H9 (cell line): Measurements from ENCODE around the gene ZMYND11. TPM values are rescaled to one million over a fixed set of nuclear protein-coding genes. Genes with fewer than 3 reads are reported as not detected.

Experiments
- DNase-seq: peaks from one replicate; pipeline ENCODE4 v3.0.0-alpha.2; 2017
- H2AFZ ChIP-seq: one replicate; pipeline ENCODE4 v1.6.1; 2013; ENCODE audit warnings: mild to moderate bottlenecking, low read length, control low read depth, moderate library complexity
- H2AK5ac ChIP-seq: 2 replicates; pipeline ENCODE4 v1.6.1; 2013; ENCODE audit warnings: low read length, control low read depth, mixed read lengths; ENCODE audit not compliant: insufficient read length
- H2BK120ac ChIP-seq: one replicate; pipeline ENCODE4 v1.6.1; 2013; ENCODE audit warnings: low read depth, mild to moderate bottlenecking, low read length, control low read depth, inconsistent platforms; ENCODE audit not compliant: poor library complexity, severe bottlenecking
- H2BK12ac ChIP-seq: 2 replicates; pipeline ENCODE4 v1.6.1; 2013; ENCODE audit warnings: low read length, control low read depth, mixed read lengths, low read depth; ENCODE audit not compliant: insufficient read length
- H2BK15ac ChIP-seq: 2 replicates; pipeline ENCODE4 v1.6.1; 2013; ENCODE audit warnings: low read depth, low read length, control low read depth
- H2BK20ac ChIP-seq: one replicate; pipeline ENCODE4 v1.6.1; 2013; ENCODE audit warnings: low read depth, mild to moderate bottlenecking, low read length, control low read depth, inconsistent platforms; ENCODE audit not compliant: poor library complexity, severe bottlenecking
- H2BK5ac ChIP-seq: 2 replicates; pipeline ENCODE4 v1.6.1; 2013; ENCODE audit warnings: low read length, control low read depth, mixed read lengths; ENCODE audit not compliant: insufficient read length
- H3K14ac ChIP-seq: 2 replicates; pipeline ENCODE4 v1.6.1; 2013; ENCODE audit warnings: low read length, control low read depth; ENCODE audit not compliant: insufficient read depth
- H3K18ac ChIP-seq: 2 replicates; pipeline ENCODE4 v1.6.1; 2013; ENCODE audit warnings: low read depth, mild to moderate bottlenecking, mixed read lengths, low read length, control low read depth; ENCODE audit not compliant: insufficient read length
- H3K23ac ChIP-seq: 2 replicates; pipeline ENCODE4 v1.6.1; 2013; ENCODE audit warnings: low read length, control low read depth, mixed read lengths, low read depth; ENCODE audit not compliant: insufficient read length
- H3K23me2 ChIP-seq: 2 replicates; pipeline ENCODE4 v1.6.1; 2013; ENCODE audit warnings: low read depth, mild to moderate bottlenecking, mixed read lengths, low read length, control low read depth; ENCODE audit not compliant: insufficient read length, poor library complexity, severe bottlenecking
- H3K27ac ChIP-seq: 2 replicates; pipeline ENCODE4 v1.5.1; 2013; ENCODE audit warnings: low read length, control low read depth, mixed read lengths, low read depth; ENCODE audit not compliant: insufficient read length
- H3K27me3 ChIP-seq: 2 replicates; pipeline ENCODE4 v1.6.1; 2013; ENCODE audit warnings: low read length, control low read depth, inconsistent platforms; ENCODE audit not compliant: insufficient read depth
- H3K4ac ChIP-seq: 2 replicates; pipeline ENCODE4 v1.6.1; 2013; ENCODE audit warnings: low read depth, mild to moderate bottlenecking, control low read depth, inconsistent platforms, low read length, moderate library complexity
- H3K4me1 ChIP-seq: 2 replicates; pipeline ENCODE4 v1.6.1; 2013; ENCODE audit warnings: low read length, control low read depth, inconsistent platforms; ENCODE audit not compliant: insufficient read depth
- H3K4me2 ChIP-seq: 2 replicates; pipeline ENCODE4 v1.6.1; 2013; ENCODE audit warnings: low read length, control low read depth, mixed read lengths; ENCODE audit not compliant: insufficient read length, insufficient read depth
- H3K56ac ChIP-seq: 2 replicates; pipeline ENCODE4 v1.6.1; 2013; ENCODE audit warnings: low read depth, mild to moderate bottlenecking, mixed read lengths, low read length, control low read depth; ENCODE audit not compliant: insufficient read length
- H3K79me1 ChIP-seq: 2 replicates; pipeline ENCODE4 v1.6.1; 2013; ENCODE audit warnings: low read depth, mild to moderate bottlenecking, moderate library complexity, low read length, control low read depth, inconsistent platforms; ENCODE audit not compliant: insufficient read depth, poor library complexity, severe bottlenecking
- H3K79me2 ChIP-seq: 2 replicates; pipeline ENCODE4 v1.6.1; 2013; ENCODE audit warnings: low read length, control low read depth, inconsistent platforms; ENCODE audit not compliant: insufficient read depth
- H3K9ac ChIP-seq: 2 replicates; pipeline ENCODE4 v1.6.1; 2013; ENCODE audit warnings: low read length, control low read depth, mixed read lengths; ENCODE audit not compliant: insufficient read length; ENCODE audit errors: extremely low read depth
- H3K9me3 ChIP-seq: one replicate; pipeline ENCODE4 v1.6.1; 2013; ENCODE audit warnings: low read depth, low read length, inconsistent platforms; ENCODE audit not compliant: control insufficient read depth
- H3T11ph ChIP-seq: one replicate; pipeline ENCODE4 v1.6.1; 2013; ENCODE audit warnings: mild to moderate bottlenecking, low read length, control low read depth, inconsistent platforms
- H4K20me1 ChIP-seq: one replicate; pipeline ENCODE4 v1.6.1; 2013; ENCODE audit not compliant: control insufficient read depth, insufficient read length, insufficient read depth
- H4K5ac ChIP-seq: 2 replicates; pipeline ENCODE4 v1.6.1; 2013; ENCODE audit warnings: low read depth, mild to moderate bottlenecking, mixed read lengths, low read length, control low read depth; ENCODE audit not compliant: insufficient read length
- H4K8ac ChIP-seq: replicated peaks from 2 replicates; pipeline ENCODE4 v1.6.1; 2013; ENCODE audit warnings: low read length, control low read depth, mixed read lengths, low read depth; ENCODE audit not compliant: insufficient read length
- H4K91ac ChIP-seq: 2 replicates; pipeline ENCODE4 v1.6.1; 2013; ENCODE audit warnings: low read depth, mild to moderate bottlenecking, moderate library complexity, mixed read lengths, low read length, control low read depth; ENCODE audit not compliant: insufficient read length
- H3K27ac Mint-ChIP-seq, 3 experiments: 2 replicates in 2 of 3; 3 replicates in 1 of 3; pipeline ENCODE4 v1.8.0; 2020 to 2021; ENCODE audit warnings: mixed read lengths in 3 of 3, mild to moderate bottlenecking in 1 of 3, moderate library complexity in 1 of 3
- H3K27me3 Mint-ChIP-seq: 2 replicates; pipeline ENCODE4 v1.8.0; 2021; ENCODE audit warnings: low read depth, mild to moderate bottlenecking, moderate library complexity, mixed read lengths
- H3K36me3 Mint-ChIP-seq, 3 experiments: 2 replicates in 2 of 3; 3 replicates in 1 of 3; pipeline ENCODE4 v1.8.0; 2020 to 2021; ENCODE audit warnings: low read depth in 3 of 3, mixed read lengths in 3 of 3; ENCODE audit not compliant: insufficient read depth in 1 of 3
- H3K4me1 Mint-ChIP-seq, 2 experiments: 2 replicates each; pipeline ENCODE4 v1.8.0; 2020; ENCODE audit warnings: mixed read lengths in 2 of 2
- H3K4me3 Mint-ChIP-seq, 2 experiments: 2 replicates in 1 of 2; 3 replicates in 1 of 2; pipeline ENCODE4 v1.8.0; 2020 to 2021; ENCODE audit warnings: mild to moderate bottlenecking in 2 of 2, mixed read lengths in 2 of 2, moderate library complexity in 1 of 2
- H3K9me3 Mint-ChIP-seq, 2 experiments: 2 replicates in 1 of 2; 3 replicates in 1 of 2; pipeline ENCODE4 v1.8.0; 2020; ENCODE audit warnings: mild to moderate bottlenecking in 2 of 2, mixed read lengths in 2 of 2, moderate library complexity in 1 of 2
- CTCF ChIP-seq: fragments of 200-600 bp; sonication (generic); conservative IDR thresholded peaks from 3 replicates; pipeline ENCODE4 v1.8.0; 2021; ENCODE audit warnings: antibody characterized with exemption, mild to moderate bottlenecking
- WGBS: extraction: QIAGEN DNeasy Blood & Tissue Kit; methylation state at CpG from one replicate; pipeline ENCODE4 v1.1.7; 2013; ENCODE audit warnings: missing lambda C conversion rate, low lambda C conversion rate, mixed read lengths; ENCODE audit not compliant: insufficient read length; ENCODE audit errors: extremely low coverage; 5-methylcytosine and 5-hydroxymethylcytosine counted together
- total RNA-seq: library from RNA; stranded (reverse); gene quantifications from 2 replicates; pipeline ENCODE4 v1.2.1, GENCODE V29; 2021

Gene ZMYND11
- total RNA-seq, 1 experiment from 2014 or later: 33.7 TPM

- Histone ChIP-seq H2BK120ac (no peak overlapping the region), H3K27ac (no peak overlapping the region), H4K5ac (no peak overlapping the region), H3K23ac (no peak overlapping the region), H3K27me3 (no peaks in the 10 kb centered on the region), H3K18ac (no peak overlapping the region), H2AK5ac (no peak overlapping the region), H2BK15ac (no peak overlapping the region), H3T11ph (no peak overlapping the region), H2BK12ac (no peak overlapping the region), H3K4me2 (no peak overlapping the region), H3K9me3 (no peaks in the 10 kb centered on the region), H3K79me2 (0 out of 2 replicates have a peak, but pooled peaks cover 1% of the 10 kb centered on the region), H4K20me1 (no peaks in the 10 kb centered on the region), H2BK5ac (no peak overlapping the region), H3K4me1 (no peaks in the 10 kb centered on the region), H4K91ac (no peak overlapping the region), H3K9ac (no peak overlapping the region), H3K4ac (no peak overlapping the region), H2AFZ (no peak overlapping the region), H4K8ac (no peak overlapping the region), H3K23me2 (no peaks in the 10 kb centered on the region), H3K56ac (no peak overlapping the region), H3K14ac (no peak overlapping the region), H3K79me1 (no peaks in the 10 kb centered on the region), H2BK20ac (no peak overlapping the region)
- no peak for TF ChIP-seq CTCF
- no peak overlapping the region for H3K27ac Mint-ChIP-seq
- peaks cover 0 to 2% of the 10 kb centered on the region in 2 experiments; a peak in 2 of 4 replicates for H3K4me1 Mint-ChIP-seq
- peaks cover 2% of the 10 kb centered on the region for H3K27me3 Mint-ChIP-seq
- WGBS: no CpG with 5 or more reads among the region's 3 CpGs
- no peak for DNase-seq
- H3K36me3 Mint-ChIP-seq: no peaks in the 10 kb centered on the region
- H3K9me3 Mint-ChIP-seq: peaks cover 5 to 45% of the 10 kb centered on the region in 2 experiments; a peak in 3 of 5 replicates
- no peak overlapping the region for H3K4me3 Mint-ChIP-seq
Observed at GRCh38 chr10:112246-112645, 23.0 kb upstream of the ZMYND11 start.
